Peyer's patch (tissue), 4 donors: ENCODE results near the gene MACO1. TPM values are rescaled to one million over a fixed set of nuclear protein-coding genes. Genes with fewer than 3 reads are reported as not detected.

Experiments used
- DNase-seq, 3 donors: peaks; one replicate each; pipeline ENCODE4 v3.0.0-alpha.2; 2017 to 2019
- H3K27ac ChIP-seq, 4 donors: fragments of 200-600 bp; sonication (generic); one replicate each; pipeline ENCODE4 v1.5.1; 2016 to 2019
- H3K27me3 ChIP-seq, 2 donors: fragments of 200-600 bp; sonication (generic); one replicate each; pipeline ENCODE4 v1.5.1; 2019
- H3K36me3 ChIP-seq, 3 donors: fragments of 200-600 bp; sonication (generic); one replicate each; pipeline ENCODE4 v1.5.1; 2016 to 2019
- H3K4me1 ChIP-seq, 4 donors: fragments of 200-600 bp; sonication (generic); one replicate each; pipeline ENCODE4 v1.5.1; 2016 to 2019
- H3K4me3 ChIP-seq, 4 donors: fragments of 200-600 bp; sonication (generic); 1 replicate in 3 of 4; 2 replicates in 1 of 4; pipeline ENCODE4 v1.5.1; 2016 to 2019; ENCODE audit warnings: mild to moderate bottlenecking in 1 of 4
- H3K9me3 ChIP-seq, 4 donors: fragments of 200-600 bp; sonication (generic); one replicate each; pipeline ENCODE4 v1.5.1; 2016 to 2019; ENCODE audit warnings: mild to moderate bottlenecking in 1 of 4
- POLR2A ChIP-seq, 2 donors: fragments of 450-650 bp; IDR thresholded peaks; one replicate each; pipeline ENCODE4 v1.5.1; 2017; ENCODE audit warnings: antibody characterized with exemption in 2 of 2, mild to moderate bottlenecking in 2 of 2, moderate library complexity in 2 of 2
- total RNA-seq, 4 donors: library from RNA; depleted of rRNA; stranded (reverse); fragments of >200 nt; gene quantifications; one replicate each; pipeline ENCODE4 v1.1.0, GENCODE V29; 2016
- TF ChIP-seq, protein P1 (sequence below), 6 experiments: fragments of 450-650 bp in 4 of 6; fragments of 200-600 bp in 2 of 6; sonication (generic) in 1 of 6; IDR thresholded peaks; one replicate each; pipeline ENCODE4 v1.5.1; 2017 to 2019; ENCODE audit warnings: antibody characterized with exemption in 6 of 6, mild to moderate bottlenecking in 3 of 6, moderate library complexity in 1 of 6

MACO1 gene
- total RNA-seq, 4 donors from 2014 or later: 17.7 to 25.6 (median 22.8) TPM

DNA sequence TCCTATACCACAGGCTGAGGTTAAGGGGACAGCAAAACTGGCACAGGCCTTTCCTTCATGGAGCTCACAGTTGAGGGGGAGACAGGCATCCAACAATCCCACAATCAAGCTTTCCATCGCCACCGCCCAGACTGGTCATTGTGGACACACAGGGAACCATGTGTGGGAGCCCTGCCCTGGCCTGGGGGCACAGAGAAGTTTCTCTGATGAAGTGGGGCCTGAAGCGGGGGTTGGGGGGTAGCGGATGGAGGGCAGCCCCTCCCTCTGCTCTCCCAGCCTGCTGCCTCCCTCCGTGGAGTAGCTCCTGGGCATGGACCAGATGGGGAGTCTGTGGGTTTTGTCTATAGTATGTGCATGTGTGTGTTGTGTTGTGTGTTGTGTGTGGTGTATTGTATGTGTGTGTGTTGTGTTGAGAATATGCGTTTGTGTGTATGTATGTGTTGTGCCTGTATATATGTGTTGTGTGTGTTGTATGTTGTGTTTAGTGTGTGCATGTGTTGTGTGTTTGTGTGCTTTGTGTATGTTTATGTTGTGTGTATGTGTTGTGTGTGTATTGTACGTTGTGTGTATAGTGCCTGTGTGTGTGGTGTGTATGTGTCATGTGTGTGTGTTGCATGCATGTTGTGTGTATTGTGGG is 98.3 kb downstream of the MACO1 start:
- Histone ChIP-seq H3K27me3 (no peaks in the 10 kb centered on the region), H3K36me3 (no peaks in the 10 kb centered on the region)
- TF ChIP-seq, protein P1, sequence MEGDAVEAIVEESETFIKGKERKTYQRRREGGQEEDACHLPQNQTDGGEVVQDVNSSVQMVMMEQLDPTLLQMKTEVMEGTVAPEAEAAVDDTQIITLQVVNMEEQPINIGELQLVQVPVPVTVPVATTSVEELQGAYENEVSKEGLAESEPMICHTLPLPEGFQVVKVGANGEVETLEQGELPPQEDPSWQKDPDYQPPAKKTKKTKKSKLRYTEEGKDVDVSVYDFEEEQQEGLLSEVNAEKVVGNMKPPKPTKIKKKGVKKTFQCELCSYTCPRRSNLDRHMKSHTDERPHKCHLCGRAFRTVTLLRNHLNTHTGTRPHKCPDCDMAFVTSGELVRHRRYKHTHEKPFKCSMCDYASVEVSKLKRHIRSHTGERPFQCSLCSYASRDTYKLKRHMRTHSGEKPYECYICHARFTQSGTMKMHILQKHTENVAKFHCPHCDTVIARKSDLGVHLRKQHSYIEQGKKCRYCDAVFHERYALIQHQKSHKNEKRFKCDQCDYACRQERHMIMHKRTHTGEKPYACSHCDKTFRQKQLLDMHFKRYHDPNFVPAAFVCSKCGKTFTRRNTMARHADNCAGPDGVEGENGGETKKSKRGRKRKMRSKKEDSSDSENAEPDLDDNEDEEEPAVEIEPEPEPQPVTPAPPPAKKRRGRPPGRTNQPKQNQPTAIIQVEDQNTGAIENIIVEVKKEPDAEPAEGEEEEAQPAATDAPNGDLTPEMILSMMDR (IDR thresholded peaks at IDR 0.05): no peak
- TF ChIP-seq POLR2A (IDR thresholded peaks at IDR 0.05): no peak

DNA sequence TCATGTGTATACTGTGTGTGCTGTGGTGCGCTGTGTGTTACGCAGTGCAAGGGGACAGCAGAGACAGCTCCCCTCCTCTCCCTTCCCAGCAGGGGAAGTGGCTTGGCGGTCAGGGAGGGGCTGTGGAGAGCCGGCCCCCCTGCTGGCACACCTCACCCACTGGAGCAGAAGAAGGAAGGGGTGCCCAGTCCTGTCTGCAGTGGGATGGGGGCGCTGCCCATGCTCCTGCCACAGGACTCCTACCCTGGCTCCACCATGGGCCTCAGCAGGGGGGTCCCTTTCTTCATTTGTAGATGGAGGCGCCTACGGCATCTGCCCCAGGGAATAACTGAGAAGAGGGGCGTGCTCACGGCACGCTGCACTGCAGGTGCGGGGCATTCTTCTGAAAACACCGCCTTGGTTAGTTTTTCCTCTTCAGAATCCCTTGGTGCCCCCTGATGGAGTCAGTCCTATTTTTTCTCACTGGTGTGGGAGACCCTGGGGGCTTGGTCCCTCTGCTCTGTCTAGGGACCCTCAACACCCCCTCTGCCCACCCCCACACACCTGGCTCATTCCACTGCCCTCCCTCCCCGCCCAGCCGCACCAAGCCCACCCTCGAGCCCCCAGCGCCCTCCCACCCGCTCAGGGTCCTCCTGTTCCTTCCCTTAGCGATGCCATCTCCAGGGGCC is 99.0 kb downstream of the MACO1 start:
- no peaks in the 10 kb centered on the region for H3K36me3 ChIP-seq
- DNase-seq: no peak
- no peaks in the 10 kb centered on the region for H3K9me3 ChIP-seq
- TF ChIP-seq, protein P1 (IDR thresholded peaks at IDR 0.05): no peak
- H3K4me3 ChIP-seq: no peak overlapping the region
- no peaks in the 10 kb centered on the region for H3K27me3 ChIP-seq
- no peak overlapping the region for H3K27ac ChIP-seq
- H3K4me1 ChIP-seq: no peaks in the 10 kb centered on the region

More for the DNA sequence above, 98.3 kb downstream of the MACO1 start:
- no peak for DNase-seq
- Histone ChIP-seq H3K9me3 (no peaks in the 10 kb centered on the region), H3K27ac (no peak overlapping the region), H3K4me1 (no peaks in the 10 kb centered on the region), H3K4me3 (no peak overlapping the region)

DNA sequence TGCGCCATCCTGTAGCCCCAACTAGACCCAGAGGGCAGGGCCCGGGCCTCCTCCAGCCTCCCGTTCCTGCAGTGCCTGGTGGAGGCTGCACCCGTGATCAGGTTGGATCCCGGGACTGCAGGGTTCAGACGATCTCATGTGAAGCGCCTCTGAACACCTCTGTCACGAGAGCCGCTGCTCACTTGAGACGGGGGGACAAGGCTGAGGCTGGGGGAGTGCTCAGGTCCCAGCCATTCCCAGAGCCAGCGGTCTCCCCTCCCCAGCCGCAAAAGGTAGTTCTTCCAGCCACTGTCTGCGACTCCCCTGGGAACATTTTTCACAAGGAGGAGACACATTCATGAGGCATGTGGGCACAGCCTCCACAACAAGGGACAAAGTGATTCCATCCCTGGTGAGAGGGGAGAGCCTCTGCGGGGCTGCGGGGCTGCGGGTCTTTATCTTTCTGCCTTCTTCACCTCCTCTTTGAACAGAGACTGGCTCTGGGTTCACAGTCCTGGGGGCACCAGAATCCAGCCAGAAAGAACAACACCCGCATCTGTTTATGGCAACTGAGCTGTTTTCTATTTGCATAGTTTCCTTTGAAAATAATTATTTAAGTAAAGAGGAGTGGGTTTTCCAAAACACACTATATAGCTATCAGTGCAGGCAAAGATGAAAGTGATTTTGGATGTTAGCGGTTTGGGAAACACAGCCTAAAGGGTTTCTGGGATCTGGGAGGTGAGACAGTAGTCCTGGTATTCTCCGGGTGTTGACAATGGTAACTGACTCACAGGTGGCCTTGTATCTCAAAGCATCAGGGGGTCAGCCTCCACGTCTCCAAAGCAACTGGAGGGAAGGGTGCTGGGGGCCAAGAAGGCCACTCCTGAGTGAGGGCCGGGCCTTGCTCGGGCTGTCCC is 99.7 kb downstream of the MACO1 start:
- no peaks in the 10 kb centered on the region for H3K36me3 ChIP-seq
- H3K9me3 ChIP-seq: no peaks in the 10 kb centered on the region
- no peaks in the 10 kb centered on the region for H3K27me3 ChIP-seq
- no peak for DNase-seq
- H3K27ac ChIP-seq: no peak overlapping the region
- no peaks in the 10 kb centered on the region for H3K4me1 ChIP-seq
- no peak overlapping the region for H3K4me3 ChIP-seq
- TF ChIP-seq POLR2A (IDR thresholded peaks at IDR 0.05): no peak
- TF ChIP-seq, protein P1 (IDR thresholded peaks at IDR 0.05): no peak

DNA sequence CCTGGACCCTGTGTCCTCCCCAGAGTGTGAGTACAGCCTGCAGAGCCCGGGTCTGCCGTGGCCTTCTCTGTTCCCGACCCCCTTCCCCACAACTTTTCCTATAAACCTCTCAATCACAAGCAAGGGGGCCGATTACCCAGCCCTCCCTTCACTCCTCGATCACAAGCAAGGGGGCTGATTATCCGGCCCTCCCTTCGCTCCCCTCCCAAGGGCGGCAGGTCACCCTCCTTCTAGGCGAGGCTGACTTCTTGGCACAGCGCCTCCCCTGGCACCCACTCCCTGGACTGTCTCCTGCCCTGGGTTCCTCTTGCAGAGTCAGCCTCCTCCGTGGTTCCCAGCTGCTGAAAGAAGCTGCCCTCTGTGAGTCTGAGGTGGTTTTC is 100.4 kb downstream of the MACO1 start:
- Histone ChIP-seq H3K4me3 (no peak overlapping the region), H3K9me3 (no peaks in the 10 kb centered on the region), H3K4me1 (no peaks in the 10 kb centered on the region), H3K36me3 (no peaks in the 10 kb centered on the region), H3K27me3 (no peaks in the 10 kb centered on the region), H3K27ac (no peak overlapping the region)
- DNase-seq: no peak
- TF ChIP-seq, protein P1 (IDR thresholded peaks at IDR 0.05): no peak
- TF ChIP-seq POLR2A (IDR thresholded peaks at IDR 0.05): no peak

DNA sequence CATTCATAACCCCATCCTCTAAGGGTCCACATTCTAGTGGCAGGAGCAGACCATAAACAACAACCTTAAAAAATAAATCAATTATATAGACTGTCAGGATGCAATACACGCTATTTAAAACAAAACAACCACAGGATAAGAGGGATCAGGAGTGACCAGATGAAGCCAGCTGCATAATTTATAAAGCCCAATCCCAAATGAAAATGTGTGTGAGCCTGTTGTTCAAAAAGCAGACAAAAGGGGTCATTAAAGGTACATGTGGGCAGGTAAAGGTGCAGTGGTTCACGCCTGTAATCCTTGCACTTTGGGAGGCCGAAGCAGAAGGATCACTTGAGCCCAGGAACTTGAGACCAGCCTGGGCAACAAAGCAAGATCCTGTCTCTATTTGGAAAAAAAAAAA is 102.3 kb downstream of the MACO1 start:
- H3K4me3 ChIP-seq: no peak overlapping the region
- H3K27me3 ChIP-seq: no peaks in the 10 kb centered on the region
- no peaks in the 10 kb centered on the region for H3K9me3 ChIP-seq
- no peaks in the 10 kb centered on the region for H3K36me3 ChIP-seq
- no peak for DNase-seq
- no peak overlapping the region for H3K27ac ChIP-seq
- TF ChIP-seq, protein P1 (IDR thresholded peaks at IDR 0.05): no peak
- TF ChIP-seq POLR2A (IDR thresholded peaks at IDR 0.05): no peak
- H3K4me1 ChIP-seq: no peaks in the 10 kb centered on the region
